WTC11 (cell line): ENCODE measurements around the gene SCNN1B. TPM values are rescaled to one million over a fixed set of nuclear protein-coding genes. Genes with fewer than 3 reads are reported as not detected.

ENCODE experiments used
- ATAC-seq: fragments of 200-7000 bp; cut with Tn5 transposase; 2 replicates; pipeline ENCODE4 v1.10.0; 2021; ENCODE audit warnings: mild to moderate bottlenecking, moderate library complexity
- CTCF ChIA-PET: fragments of 300-600 bp; sonication (Branson Sonifier 250); formaldehyde crosslinking; loops from one replicate; lab custom pipeline; 2021; ENCODE audit warnings: antibody characterized with exemption; lab: Charles Lee
- POLR2A ChIA-PET: fragments of 350-600 bp; sonication (Branson Sonifier 250); formaldehyde crosslinking; loops from one replicate; lab custom pipeline; 2021; ENCODE audit warnings: antibody characterized with exemption; lab: Charles Lee
- DNase-seq: peaks from one replicate; pipeline ENCODE4 v3.0.0; 2021; ENCODE audit warnings: low spot score
- H3K27ac Mint-ChIP-seq: 2 replicates; pipeline ENCODE4 v1.8.0; 2021; ENCODE audit warnings: mixed read lengths
- H3K27me3 Mint-ChIP-seq: 2 replicates; pipeline ENCODE4 v1.8.0; 2021; ENCODE audit warnings: low read depth, mild to moderate bottlenecking, moderate library complexity, mixed read lengths
- H3K36me3 Mint-ChIP-seq: 2 replicates; pipeline ENCODE4 v1.8.0; 2021; ENCODE audit warnings: mixed read lengths
- H3K4me1 Mint-ChIP-seq: 2 replicates; pipeline ENCODE4 v1.8.0; 2022; ENCODE audit warnings: mixed read lengths
- H3K4me3 Mint-ChIP-seq: 2 replicates; pipeline ENCODE4 v1.8.0; 2021; ENCODE audit warnings: mild to moderate bottlenecking, moderate library complexity, mixed read lengths
- H3K9me3 Mint-ChIP-seq: 2 replicates; pipeline ENCODE4 v1.8.0; 2021; ENCODE audit warnings: mixed read lengths
- ATF1 ChIP-seq: sonication (generic); formaldehyde crosslinking; IDR thresholded peaks from 2 replicates; pipeline ENCODE4 v1.8.1; 2023; ENCODE audit warnings: mild to moderate bottlenecking, moderate library complexity, missing genetic modification reagents
- CREM ChIP-seq: sonication (generic); formaldehyde crosslinking; IDR thresholded peaks from 2 replicates; pipeline ENCODE4 v1.8.1; 2022; ENCODE audit warnings: mild to moderate bottlenecking, missing genetic modification reagents, moderate library complexity
- KAT7 ChIP-seq: sonication (generic); formaldehyde crosslinking; IDR thresholded peaks from 2 replicates; pipeline ENCODE4 v1.8.1; 2023; ENCODE audit warnings: missing genetic modification reagents, mild to moderate bottlenecking, borderline replicate concordance
- NR1H2 ChIP-seq: sonication (generic); formaldehyde crosslinking; IDR thresholded peaks from 2 replicates; pipeline ENCODE4 v1.9.0; 2021; ENCODE audit warnings: mild to moderate bottlenecking, moderate library complexity, missing genetic modification reagents
- SMAD4 ChIP-seq: sonication (generic); formaldehyde crosslinking; IDR thresholded peaks from 2 replicates; pipeline ENCODE4 v1.8.0; 2022; ENCODE audit warnings: mild to moderate bottlenecking, missing genetic modification reagents
- TEAD4 ChIP-seq: sonication (generic); formaldehyde crosslinking; IDR thresholded peaks from 2 replicates; pipeline ENCODE4 v1.8.0; 2022; ENCODE audit warnings: mild to moderate bottlenecking, missing genetic modification reagents
- ZNF121 ChIP-seq: sonication (generic); formaldehyde crosslinking; IDR thresholded peaks from 2 replicates; pipeline ENCODE4 v1.8.0; 2023; ENCODE audit warnings: missing genetic modification reagents
- ZNF219 ChIP-seq: sonication (generic); formaldehyde crosslinking; IDR thresholded peaks from 2 replicates; pipeline ENCODE4 v1.8.0; 2023; ENCODE audit warnings: missing genetic modification reagents, mild to moderate bottlenecking, borderline replicate concordance
- ZNF232 ChIP-seq: sonication (generic); formaldehyde crosslinking; IDR thresholded peaks from 2 replicates; pipeline ENCODE4 v1.8.0; 2022; ENCODE audit warnings: mild to moderate bottlenecking, missing genetic modification reagents
- ZNF263 ChIP-seq: sonication (generic); formaldehyde crosslinking; IDR thresholded peaks from 2 replicates; pipeline ENCODE4 v1.8.1; 2022; ENCODE audit warnings: low read depth, mild to moderate bottlenecking, moderate library complexity, missing genetic modification reagents
- ZNF396 ChIP-seq: fragments of 250-450 bp; sonication (Bioruptor Pico); IDR thresholded peaks from 2 replicates; pipeline ENCODE4 v1.8.0; 2021; ENCODE audit warnings: mild to moderate bottlenecking, moderate library complexity, borderline replicate concordance
- ZNF423 ChIP-seq: fragments of 250-450 bp; sonication (Bioruptor Pico); IDR thresholded peaks from 2 replicates; pipeline ENCODE4 v2.1.2; 2022; ENCODE audit warnings: mild to moderate bottlenecking, moderate library complexity
- total RNA-seq: library from RNA; stranded (reverse); gene quantifications from 3 replicates; pipeline ENCODE4 v1.2.3, GENCODE V29; 2021
- TF ChIP-seq, protein P1 (sequence below): sonication (generic); formaldehyde crosslinking; IDR thresholded peaks from 2 replicates; pipeline ENCODE4 v1.8.1; 2023; ENCODE audit warnings: mild to moderate bottlenecking, moderate library complexity, missing genetic modification reagents
- TF ChIP-seq, protein P2 (sequence below): sonication (generic); formaldehyde crosslinking; IDR thresholded peaks from 2 replicates; pipeline ENCODE4 v1.8.1; 2023; ENCODE audit warnings: mild to moderate bottlenecking, missing genetic modification reagents, moderate library complexity
- TF ChIP-seq, protein P3 (sequence below): sonication (generic); formaldehyde crosslinking; IDR thresholded peaks from 2 replicates; pipeline ENCODE4 v1.8.0; 2022; ENCODE audit warnings: missing genetic modification reagents
- TF ChIP-seq, protein P4 (sequence below): fragments of 250-450 bp; sonication (Bioruptor Pico); IDR thresholded peaks from 2 replicates; pipeline ENCODE4 v1.9.0; 2021; ENCODE audit warnings: mild to moderate bottlenecking
- TF ChIP-seq, protein P5 (sequence below): sonication (generic); formaldehyde crosslinking; IDR thresholded peaks from 2 replicates; pipeline ENCODE4 v1.8.0; 2022; ENCODE audit warnings: mild to moderate bottlenecking, missing genetic modification reagents
- TF ChIP-seq, protein P6 (sequence below): sonication (generic); formaldehyde crosslinking; IDR thresholded peaks from 2 replicates; pipeline ENCODE4 v1.8.0; 2023; ENCODE audit warnings: missing genetic modification reagents, mild to moderate bottlenecking, borderline replicate concordance
- TF ChIP-seq, protein P7 (sequence below): fragments of 250-450 bp; sonication (Bioruptor Pico); IDR thresholded peaks from 2 replicates; pipeline ENCODE4 v1.9.0; 2021; ENCODE audit warnings: moderate library complexity, mild to moderate bottlenecking, inconsistent platforms, borderline replicate concordance
- TF ChIP-seq, protein P8 (sequence below): sonication (generic); formaldehyde crosslinking; IDR thresholded peaks from 2 replicates; pipeline ENCODE4 v1.8.1; 2022; ENCODE audit warnings: mild to moderate bottlenecking, missing genetic modification reagents, moderate library complexity, borderline replicate concordance

SCNN1B gene
- total RNA-seq, 1 experiment from 2014 or later = 4.8 TPM

DNA sequence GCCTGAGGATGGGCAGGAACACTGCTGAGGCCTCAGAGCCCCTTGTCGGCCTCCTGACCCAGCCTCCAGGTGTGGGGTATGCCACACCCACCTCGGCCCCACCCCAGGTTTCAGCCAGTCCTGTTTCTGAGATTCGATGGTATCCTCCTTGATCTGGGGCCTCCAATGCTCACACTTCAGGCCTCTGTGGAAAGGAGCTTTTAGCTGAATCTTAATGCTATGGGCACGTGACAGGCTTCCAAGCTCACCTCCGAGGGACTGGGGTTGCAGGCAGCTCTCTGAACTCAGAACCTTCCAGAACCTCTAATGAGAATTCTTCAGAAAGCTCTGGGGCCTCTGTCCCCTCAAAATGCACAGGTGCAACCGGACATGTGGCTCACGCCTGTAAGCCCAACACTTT lies 54.8 kb downstream of the SCNN1B start:
- ChIA-PET CTCF (interaction anchor here (2.1 kb wide), 1 partner anchor 14 kb away, joined by 7 read pairs; no protein-coding TSS in a partner anchor), POLR2A (no interaction called here)
- DNase-seq = no peak
- TF ChIP-seq CREM (CRISPR knock-in tag) = no peak
- TF ChIP-seq ATF1 (CRISPR knock-in tag) = no peak
- TF ChIP-seq, protein P1, sequence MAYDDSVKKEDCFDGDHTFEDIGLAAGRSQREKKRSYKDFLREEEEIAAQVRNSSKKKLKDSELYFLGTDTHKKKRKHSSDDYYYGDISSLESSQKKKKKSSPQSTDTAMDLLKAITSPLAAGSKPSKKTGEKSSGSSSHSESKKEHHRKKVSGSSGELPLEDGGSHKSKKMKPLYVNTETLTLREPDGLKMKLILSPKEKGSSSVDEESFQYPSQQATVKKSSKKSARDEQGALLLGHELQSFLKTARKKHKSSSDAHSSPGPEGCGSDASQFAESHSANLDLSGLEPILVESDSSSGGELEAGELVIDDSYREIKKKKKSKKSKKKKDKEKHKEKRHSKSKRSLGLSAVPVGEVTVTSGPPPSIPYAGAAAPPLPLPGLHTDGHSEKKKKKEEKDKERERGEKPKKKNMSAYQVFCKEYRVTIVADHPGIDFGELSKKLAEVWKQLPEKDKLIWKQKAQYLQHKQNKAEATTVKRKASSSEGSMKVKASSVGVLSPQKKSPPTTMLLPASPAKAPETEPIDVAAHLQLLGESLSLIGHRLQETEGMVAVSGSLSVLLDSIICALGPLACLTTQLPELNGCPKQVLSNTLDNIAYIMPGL (CRISPR knock-in tag) = no peak
- no peak for TF ChIP-seq KAT7 (CRISPR knock-in tag)
- TF ChIP-seq ZNF232 (CRISPR knock-in tag) = no peak
- Mint-ChIP-seq H3K4me3 (no peak overlapping the region), H3K36me3 (no peaks in the 10 kb centered on the region), H3K27ac (no peak overlapping the region), H3K27me3 (no peaks in the 10 kb centered on the region), H3K4me1 (no peaks in the 10 kb centered on the region), H3K9me3 (peaks cover 12% of the 10 kb centered on the region)
- no peak for ATAC-seq

DNA sequence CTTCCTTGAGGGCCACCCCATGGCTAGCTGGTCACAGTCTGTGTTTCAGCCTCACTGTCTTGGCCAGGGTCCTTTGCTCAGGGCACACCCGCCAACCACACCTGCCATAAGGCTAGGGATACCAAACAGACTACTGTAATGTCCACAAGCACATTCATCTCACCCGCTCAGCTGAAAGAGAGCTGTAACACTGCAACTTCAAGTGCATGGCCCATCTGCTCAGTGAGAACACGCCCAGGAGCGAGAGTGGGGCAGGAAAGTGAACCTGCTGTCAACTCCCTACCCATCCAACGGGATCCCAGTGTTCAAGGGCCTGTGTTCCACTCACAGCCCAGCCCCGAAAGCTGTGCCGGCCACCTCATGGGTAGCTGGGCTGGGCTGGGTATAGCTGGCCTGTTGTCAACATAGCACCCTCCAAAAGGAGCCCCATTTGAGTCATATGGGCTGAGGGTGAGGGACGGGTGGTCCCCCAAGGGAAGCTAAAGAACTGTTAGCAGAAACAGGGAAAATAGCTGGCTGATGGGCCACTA lies 55.7 kb downstream of the SCNN1B start:
- CTCF ChIA-PET = interaction anchor here (0.6 kb wide), 1 partner anchor 9 kb away, joined by 3 read pairs; no protein-coding TSS in a partner anchor
- TF ChIP-seq, protein P2, sequence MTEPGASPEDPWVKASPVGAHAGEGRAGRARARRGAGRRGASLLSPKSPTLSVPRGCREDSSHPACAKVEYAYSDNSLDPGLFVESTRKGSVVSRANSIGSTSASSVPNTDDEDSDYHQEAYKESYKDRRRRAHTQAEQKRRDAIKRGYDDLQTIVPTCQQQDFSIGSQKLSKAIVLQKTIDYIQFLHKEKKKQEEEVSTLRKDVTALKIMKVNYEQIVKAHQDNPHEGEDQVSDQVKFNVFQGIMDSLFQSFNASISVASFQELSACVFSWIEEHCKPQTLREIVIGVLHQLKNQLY (CRISPR knock-in tag) = no peak
- TF ChIP-seq, protein P3, sequence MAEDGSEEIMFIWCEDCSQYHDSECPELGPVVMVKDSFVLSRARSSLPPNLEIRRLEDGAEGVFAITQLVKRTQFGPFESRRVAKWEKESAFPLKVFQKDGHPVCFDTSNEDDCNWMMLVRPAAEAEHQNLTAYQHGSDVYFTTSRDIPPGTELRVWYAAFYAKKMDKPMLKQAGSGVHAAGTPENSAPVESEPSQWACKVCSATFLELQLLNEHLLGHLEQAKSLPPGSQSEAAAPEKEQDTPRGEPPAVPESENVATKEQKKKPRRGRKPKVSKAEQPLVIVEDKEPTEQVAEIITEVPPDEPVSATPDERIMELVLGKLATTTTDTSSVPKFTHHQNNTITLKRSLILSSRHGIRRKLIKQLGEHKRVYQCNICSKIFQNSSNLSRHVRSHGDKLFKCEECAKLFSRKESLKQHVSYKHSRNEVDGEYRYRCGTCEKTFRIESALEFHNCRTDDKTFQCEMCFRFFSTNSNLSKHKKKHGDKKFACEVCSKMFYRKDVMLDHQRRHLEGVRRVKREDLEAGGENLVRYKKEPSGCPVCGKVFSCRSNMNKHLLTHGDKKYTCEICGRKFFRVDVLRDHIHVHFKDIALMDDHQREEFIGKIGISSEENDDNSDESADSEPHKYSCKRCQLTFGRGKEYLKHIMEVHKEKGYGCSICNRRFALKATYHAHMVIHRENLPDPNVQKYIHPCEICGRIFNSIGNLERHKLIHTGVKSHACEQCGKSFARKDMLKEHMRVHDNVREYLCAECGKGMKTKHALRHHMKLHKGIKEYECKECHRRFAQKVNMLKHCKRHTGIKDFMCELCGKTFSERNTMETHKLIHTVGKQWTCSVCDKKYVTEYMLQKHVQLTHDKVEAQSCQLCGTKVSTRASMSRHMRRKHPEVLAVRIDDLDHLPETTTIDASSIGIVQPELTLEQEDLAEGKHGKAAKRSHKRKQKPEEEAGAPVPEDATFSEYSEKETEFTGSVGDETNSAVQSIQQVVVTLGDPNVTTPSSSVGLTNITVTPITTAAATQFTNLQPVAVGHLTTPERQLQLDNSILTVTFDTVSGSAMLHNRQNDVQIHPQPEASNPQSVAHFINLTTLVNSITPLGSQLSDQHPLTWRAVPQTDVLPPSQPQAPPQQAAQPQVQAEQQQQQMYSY (CRISPR knock-in tag) = no peak
- no peak for TF ChIP-seq ZNF423 (CRISPR knock-in tag)
- no peak for TF ChIP-seq TEAD4 (CRISPR knock-in tag)
- TF ChIP-seq ZNF219 (CRISPR knock-in tag) = no peak
- TF ChIP-seq SMAD4 (CRISPR knock-in tag) = no peak
- TF ChIP-seq, protein P4, sequence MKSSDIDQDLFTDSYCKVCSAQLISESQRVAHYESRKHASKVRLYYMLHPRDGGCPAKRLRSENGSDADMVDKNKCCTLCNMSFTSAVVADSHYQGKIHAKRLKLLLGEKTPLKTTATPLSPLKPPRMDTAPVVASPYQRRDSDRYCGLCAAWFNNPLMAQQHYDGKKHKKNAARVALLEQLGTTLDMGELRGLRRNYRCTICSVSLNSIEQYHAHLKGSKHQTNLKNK (CRISPR knock-in tag) = no peak
- TF ChIP-seq, protein P5, sequence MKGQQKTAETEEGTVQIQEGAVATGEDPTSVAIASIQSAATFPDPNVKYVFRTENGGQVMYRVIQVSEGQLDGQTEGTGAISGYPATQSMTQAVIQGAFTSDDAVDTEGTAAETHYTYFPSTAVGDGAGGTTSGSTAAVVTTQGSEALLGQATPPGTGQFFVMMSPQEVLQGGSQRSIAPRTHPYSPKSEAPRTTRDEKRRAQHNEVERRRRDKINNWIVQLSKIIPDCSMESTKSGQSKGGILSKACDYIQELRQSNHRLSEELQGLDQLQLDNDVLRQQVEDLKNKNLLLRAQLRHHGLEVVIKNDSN (CRISPR knock-in tag) = no peak
- no peak for TF ChIP-seq ZNF396 (CRISPR knock-in tag)
- TF ChIP-seq ZNF263 = no peak
- TF ChIP-seq, protein P6, sequence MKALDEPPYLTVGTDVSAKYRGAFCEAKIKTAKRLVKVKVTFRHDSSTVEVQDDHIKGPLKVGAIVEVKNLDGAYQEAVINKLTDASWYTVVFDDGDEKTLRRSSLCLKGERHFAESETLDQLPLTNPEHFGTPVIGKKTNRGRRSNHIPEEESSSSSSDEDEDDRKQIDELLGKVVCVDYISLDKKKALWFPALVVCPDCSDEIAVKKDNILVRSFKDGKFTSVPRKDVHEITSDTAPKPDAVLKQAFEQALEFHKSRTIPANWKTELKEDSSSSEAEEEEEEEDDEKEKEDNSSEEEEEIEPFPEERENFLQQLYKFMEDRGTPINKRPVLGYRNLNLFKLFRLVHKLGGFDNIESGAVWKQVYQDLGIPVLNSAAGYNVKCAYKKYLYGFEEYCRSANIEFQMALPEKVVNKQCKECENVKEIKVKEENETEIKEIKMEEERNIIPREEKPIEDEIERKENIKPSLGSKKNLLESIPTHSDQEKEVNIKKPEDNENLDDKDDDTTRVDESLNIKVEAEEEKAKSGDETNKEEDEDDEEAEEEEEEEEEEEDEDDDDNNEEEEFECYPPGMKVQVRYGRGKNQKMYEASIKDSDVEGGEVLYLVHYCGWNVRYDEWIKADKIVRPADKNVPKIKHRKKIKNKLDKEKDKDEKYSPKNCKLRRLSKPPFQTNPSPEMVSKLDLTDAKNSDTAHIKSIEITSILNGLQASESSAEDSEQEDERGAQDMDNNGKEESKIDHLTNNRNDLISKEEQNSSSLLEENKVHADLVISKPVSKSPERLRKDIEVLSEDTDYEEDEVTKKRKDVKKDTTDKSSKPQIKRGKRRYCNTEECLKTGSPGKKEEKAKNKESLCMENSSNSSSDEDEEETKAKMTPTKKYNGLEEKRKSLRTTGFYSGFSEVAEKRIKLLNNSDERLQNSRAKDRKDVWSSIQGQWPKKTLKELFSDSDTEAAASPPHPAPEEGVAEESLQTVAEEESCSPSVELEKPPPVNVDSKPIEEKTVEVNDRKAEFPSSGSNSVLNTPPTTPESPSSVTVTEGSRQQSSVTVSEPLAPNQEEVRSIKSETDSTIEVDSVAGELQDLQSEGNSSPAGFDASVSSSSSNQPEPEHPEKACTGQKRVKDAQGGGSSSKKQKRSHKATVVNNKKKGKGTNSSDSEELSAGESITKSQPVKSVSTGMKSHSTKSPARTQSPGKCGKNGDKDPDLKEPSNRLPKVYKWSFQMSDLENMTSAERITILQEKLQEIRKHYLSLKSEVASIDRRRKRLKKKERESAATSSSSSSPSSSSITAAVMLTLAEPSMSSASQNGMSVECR = no peak
- TF ChIP-seq NR1H2 = no peak
- no peak for TF ChIP-seq ZNF121
- TF ChIP-seq, protein P7, sequence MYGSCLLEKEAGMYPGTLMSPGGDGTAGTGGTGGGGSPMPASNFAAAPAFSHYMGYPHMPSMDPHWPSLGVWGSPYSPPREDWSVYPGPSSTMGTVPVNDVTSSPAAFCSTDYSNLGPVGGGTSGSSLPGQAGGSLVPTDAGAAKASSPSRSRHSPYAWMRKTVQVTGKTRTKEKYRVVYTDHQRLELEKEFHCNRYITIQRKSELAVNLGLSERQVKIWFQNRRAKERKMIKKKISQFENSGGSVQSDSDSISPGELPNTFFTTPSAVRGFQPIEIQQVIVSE (CRISPR knock-in tag) = no peak
- TF ChIP-seq, protein P8, sequence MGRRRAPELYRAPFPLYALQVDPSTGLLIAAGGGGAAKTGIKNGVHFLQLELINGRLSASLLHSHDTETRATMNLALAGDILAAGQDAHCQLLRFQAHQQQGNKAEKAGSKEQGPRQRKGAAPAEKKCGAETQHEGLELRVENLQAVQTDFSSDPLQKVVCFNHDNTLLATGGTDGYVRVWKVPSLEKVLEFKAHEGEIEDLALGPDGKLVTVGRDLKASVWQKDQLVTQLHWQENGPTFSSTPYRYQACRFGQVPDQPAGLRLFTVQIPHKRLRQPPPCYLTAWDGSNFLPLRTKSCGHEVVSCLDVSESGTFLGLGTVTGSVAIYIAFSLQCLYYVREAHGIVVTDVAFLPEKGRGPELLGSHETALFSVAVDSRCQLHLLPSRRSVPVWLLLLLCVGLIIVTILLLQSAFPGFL (CRISPR knock-in tag) = no peak
- ATAC-seq = no peak
- no peaks in the 10 kb centered on the region for H3K27me3 Mint-ChIP-seq
- no peaks in the 10 kb centered on the region for H3K36me3 Mint-ChIP-seq
- no peak overlapping the region for H3K27ac Mint-ChIP-seq
- POLR2A ChIA-PET = no interaction called here
- no peak overlapping the region for H3K4me3 Mint-ChIP-seq
- no peaks in the 10 kb centered on the region for H3K4me1 Mint-ChIP-seq
- DNase-seq = no peak
- peaks cover 4% of the 10 kb centered on the region; the same call in 1 of the 2 replicates for H3K9me3 Mint-ChIP-seq
